Osteocyte (in vitro differentiated cells): ENCODE results near the gene ADSS2. TPM values are rescaled to one million over a fixed set of nuclear protein-coding genes. Genes with fewer than 3 reads are reported as not detected.

Experiments used
- DNase-seq: peaks from one replicate; pipeline ENCODE4 v3.0.0; 2021; ENCODE audit warnings: mixed read lengths; ENCODE audit not compliant: unreplicated experiment; ENCODE audit errors: extremely low spot score
- H3K27ac Mint-ChIP-seq: one replicate; pipeline ENCODE4 v1.8.0; 2021; ENCODE audit warnings: mild to moderate bottlenecking, mixed read lengths; ENCODE audit not compliant: unreplicated experiment
- H3K27me3 Mint-ChIP-seq: one replicate; pipeline ENCODE4 v1.8.0; 2021; ENCODE audit warnings: mixed read lengths; ENCODE audit not compliant: unreplicated experiment
- H3K36me3 Mint-ChIP-seq: one replicate; pipeline ENCODE4 v1.8.0; 2021; ENCODE audit warnings: mixed read lengths; ENCODE audit not compliant: unreplicated experiment
- H3K4me1 Mint-ChIP-seq: one replicate; pipeline ENCODE4 v1.8.0; 2021; ENCODE audit warnings: mixed read lengths; ENCODE audit not compliant: unreplicated experiment
- H3K4me3 Mint-ChIP-seq: one replicate; pipeline ENCODE4 v1.8.0; 2021; ENCODE audit warnings: mild to moderate bottlenecking, moderate library complexity, mixed read lengths; ENCODE audit not compliant: unreplicated experiment
- H3K9me3 Mint-ChIP-seq: one replicate; pipeline ENCODE4 v1.8.0; 2021; ENCODE audit warnings: mixed read lengths; ENCODE audit not compliant: unreplicated experiment
- CTCF ChIP-seq: fragments of 200-600 bp; sonication (generic); IDR thresholded peaks from 2 replicates; pipeline ENCODE4 v1.5.0; 2021; ENCODE audit warnings: antibody characterized with exemption, mild to moderate bottlenecking, moderate library complexity
- total RNA-seq: library from RNA; stranded (reverse); gene quantifications from 2 replicates; pipeline ENCODE4 v1.2.1, GENCODE V29; 2021

Gene ADSS2
- total RNA-seq, 1 donor from 2014 or later, result 69.8 TPM

GRCh38 chr1:244422174-244422573 lies 29.5 kb downstream of the ADSS2 start:
- Mint-ChIP-seq H3K27me3 (no peaks in the 10 kb centered on the region), H3K4me1 (peaks cover 4% of the 10 kb centered on the region)

GRCh38 chr1:244419024-244419423 lies 32.7 kb downstream of the ADSS2 start:
- Mint-ChIP-seq H3K4me3 (no peak overlapping the region), H3K27me3 (no peaks in the 10 kb centered on the region), H3K4me1 (no peaks in the 10 kb centered on the region), H3K27ac (no peak overlapping the region), H3K9me3 (no peaks in the 10 kb centered on the region), H3K36me3 (peaks cover 63% of the 10 kb centered on the region)
- DNase-seq, result no peak
- no peak for TF ChIP-seq CTCF

More at GRCh38 chr1:244422174-244422573, 29.5 kb downstream of the ADSS2 start:
- no peak overlapping the region for H3K4me3 Mint-ChIP-seq
- H3K9me3 Mint-ChIP-seq, result no peaks in the 10 kb centered on the region
- no peak for DNase-seq
- TF ChIP-seq CTCF, result no peak
- no peak overlapping the region for H3K27ac Mint-ChIP-seq
- H3K36me3 Mint-ChIP-seq, result peaks cover 38% of the 10 kb centered on the region

- no peak overlapping the region for H3K27ac Mint-ChIP-seq
- peaks cover 4% of the 10 kb centered on the region for H3K4me1 Mint-ChIP-seq
- H3K9me3 Mint-ChIP-seq, result no peaks in the 10 kb centered on the region
- H3K27me3 Mint-ChIP-seq, result no peaks in the 10 kb centered on the region
- no peak for TF ChIP-seq CTCF
- no peak overlapping the region for H3K4me3 Mint-ChIP-seq
- DNase-seq, result no peak
- peaks cover 81% of the 10 kb centered on the region for H3K36me3 Mint-ChIP-seq
Observed at GRCh38 chr1:244414543-244414942, 37.2 kb downstream of the ADSS2 start.

- DNase-seq, result no peak
- no peak overlapping the region for H3K27ac Mint-ChIP-seq
- peaks cover 4% of the 10 kb centered on the region for H3K4me1 Mint-ChIP-seq
- no peaks in the 10 kb centered on the region for H3K27me3 Mint-ChIP-seq
- H3K36me3 Mint-ChIP-seq, result peaks cover 80% of the 10 kb centered on the region
- no peak for TF ChIP-seq CTCF
- no peak overlapping the region for H3K4me3 Mint-ChIP-seq
- no peaks in the 10 kb centered on the region for H3K9me3 Mint-ChIP-seq
Observed at GRCh38 chr1:244413736-244414135, 38.0 kb downstream of the ADSS2 start.

GRCh38 chr1:244412176-244412575 lies 39.5 kb downstream of the ADSS2 start:
- Mint-ChIP-seq H3K36me3 (peaks cover 79% of the 10 kb centered on the region), H3K4me3 (no peak overlapping the region), H3K9me3 (no peaks in the 10 kb centered on the region), H3K27ac (no peak overlapping the region), H3K4me1 (peaks cover 4% of the 10 kb centered on the region), H3K27me3 (no peaks in the 10 kb centered on the region)
- no peak for TF ChIP-seq CTCF
- no peak for DNase-seq
